ENCODE results near the gene AVP.

Gene AVP

GRCh38 chr20:3102575-3103368 is 18.2 kb upstream of the AVP start:
- Mint-ChIP-seq H3K27ac (peak overlapping the region; percentile 18), H3K4me1 (ENCODE audit: low read depth) (peaks cover 21% of the 10 kb centered on the region), H3K9me3 (no peaks in the 10 kb centered on the region), H3K27me3 (no peaks in the 10 kb centered on the region), H3K36me3 (ENCODE audit: low read depth) (peaks cover 3% of the 10 kb centered on the region), H3K4me3 (no peak overlapping the region)
- no peak for DNase-seq

DNA sequence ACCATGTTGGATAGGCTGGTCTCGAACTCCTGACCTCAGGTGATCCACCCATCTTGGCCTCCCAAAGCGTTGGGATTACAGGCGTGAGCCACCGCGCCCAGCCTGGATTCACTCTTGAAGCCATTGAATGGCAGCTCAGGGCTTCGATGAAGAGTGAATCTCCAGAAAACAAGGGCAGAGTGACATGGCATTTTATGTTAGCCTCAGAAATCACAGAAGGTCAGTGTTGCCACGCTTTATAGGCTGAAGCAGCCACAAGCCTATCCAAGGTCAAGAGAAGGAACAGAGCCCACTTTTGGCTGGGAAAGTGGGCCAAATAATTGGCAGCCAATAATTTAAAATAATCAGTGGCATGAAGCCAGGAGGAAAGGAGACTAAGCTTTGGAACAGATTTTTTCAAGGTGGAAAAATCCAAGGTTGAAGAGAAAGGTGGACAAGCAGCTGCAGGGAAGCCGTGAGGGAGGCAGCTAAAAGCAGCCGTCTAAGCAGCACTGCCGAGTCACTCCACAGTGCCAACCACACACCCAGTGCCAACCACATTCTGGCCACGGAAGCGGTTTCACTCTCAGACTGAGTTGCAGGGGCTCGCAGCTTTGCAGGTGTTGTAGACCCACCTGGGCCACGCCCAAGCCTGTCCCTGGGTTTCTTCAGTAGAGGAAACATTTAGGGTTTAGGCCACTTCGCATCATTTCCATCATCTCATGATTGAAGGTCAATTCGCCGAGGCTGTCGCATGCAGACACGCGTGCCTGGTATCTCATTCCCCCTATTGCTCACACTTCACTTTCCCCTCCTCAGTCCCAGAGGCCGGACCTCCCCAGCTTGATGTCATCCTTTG is 17.4 kb upstream of the AVP start:
- Mint-ChIP-seq H3K36me3 (ENCODE audit: low read depth) (peaks cover under 1% of the 10 kb centered on the region), H3K4me1 (ENCODE audit: low read depth) (peaks cover 21% of the 10 kb centered on the region), H3K4me3 (no peak overlapping the region), H3K27me3 (no peaks in the 10 kb centered on the region), H3K9me3 (no peaks in the 10 kb centered on the region), H3K27ac (peak overlapping the region; percentile 18)
- DNase-seq = peak; percentile 74

GRCh38 chr20:3101251-3101650 is 16.7 kb upstream of the AVP start:
- no peak overlapping the region for H3K27ac Mint-ChIP-seq
- H3K4me1 Mint-ChIP-seq (ENCODE audit: low read depth) = peaks cover 21% of the 10 kb centered on the region
- H3K36me3 Mint-ChIP-seq (ENCODE audit: low read depth) = no peaks in the 10 kb centered on the region

DNA sequence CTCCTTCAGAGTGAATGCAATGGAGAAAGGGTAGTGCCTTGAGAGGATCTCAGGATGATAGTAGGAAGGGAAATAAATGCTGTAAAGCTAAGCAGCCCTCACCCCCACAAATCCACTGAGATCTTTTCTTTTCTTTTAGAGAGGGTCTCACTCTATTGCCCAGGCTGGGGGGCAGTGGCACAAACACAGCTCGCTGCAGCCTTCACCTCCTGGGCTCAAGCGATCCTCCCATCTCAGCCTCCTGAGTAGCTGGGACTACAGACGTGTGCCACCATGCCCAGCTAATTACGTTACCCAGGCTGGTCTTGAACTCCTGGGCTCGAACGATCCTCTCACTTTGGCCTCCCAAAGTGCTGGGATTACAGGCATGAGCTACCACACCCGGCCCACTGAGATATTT is 16.0 kb upstream of the AVP start:
- H3K27me3 Mint-ChIP-seq = no peaks in the 10 kb centered on the region
- no peaks in the 10 kb centered on the region for H3K36me3 Mint-ChIP-seq (ENCODE audit: low read depth)
- H3K27ac Mint-ChIP-seq = no peak overlapping the region
- DNase-seq = no peak
- H3K9me3 Mint-ChIP-seq = no peaks in the 10 kb centered on the region
- H3K4me1 Mint-ChIP-seq (ENCODE audit: low read depth) = peaks cover 21% of the 10 kb centered on the region
- no peak overlapping the region for H3K4me3 Mint-ChIP-seq

More at GRCh38 chr20:3101251-3101650, 16.7 kb upstream of the AVP start:
- no peak overlapping the region for H3K4me3 Mint-ChIP-seq
- no peaks in the 10 kb centered on the region for H3K27me3 Mint-ChIP-seq
- no peak for DNase-seq
- no peaks in the 10 kb centered on the region for H3K9me3 Mint-ChIP-seq

GRCh38 chr20:3094848-3095629 is 10.5 kb upstream of the AVP start:
- no peak overlapping the region for H3K4me3 Mint-ChIP-seq
- peaks cover 12% of the 10 kb centered on the region for H3K27me3 Mint-ChIP-seq
- H3K4me1 Mint-ChIP-seq (ENCODE audit: low read depth) = peaks cover 22% of the 10 kb centered on the region
- DNase-seq = no peak
- H3K36me3 Mint-ChIP-seq (ENCODE audit: low read depth) = no peaks in the 10 kb centered on the region
- H3K9me3 Mint-ChIP-seq = no peaks in the 10 kb centered on the region
- no peak overlapping the region for H3K27ac Mint-ChIP-seq

GRCh38 chr20:3093861-3094361 is 9.4 kb upstream of the AVP start:
- peak; percentile 57 for DNase-seq
- Mint-ChIP-seq H3K36me3 (ENCODE audit: low read depth) (no peaks in the 10 kb centered on the region), H3K27ac (peak overlapping the region; percentile 72), H3K4me1 (ENCODE audit: low read depth) (peaks cover 23% of the 10 kb centered on the region), H3K27me3 (peaks cover 12% of the 10 kb centered on the region), H3K9me3 (no peaks in the 10 kb centered on the region), H3K4me3 (no peak overlapping the region)

DNA sequence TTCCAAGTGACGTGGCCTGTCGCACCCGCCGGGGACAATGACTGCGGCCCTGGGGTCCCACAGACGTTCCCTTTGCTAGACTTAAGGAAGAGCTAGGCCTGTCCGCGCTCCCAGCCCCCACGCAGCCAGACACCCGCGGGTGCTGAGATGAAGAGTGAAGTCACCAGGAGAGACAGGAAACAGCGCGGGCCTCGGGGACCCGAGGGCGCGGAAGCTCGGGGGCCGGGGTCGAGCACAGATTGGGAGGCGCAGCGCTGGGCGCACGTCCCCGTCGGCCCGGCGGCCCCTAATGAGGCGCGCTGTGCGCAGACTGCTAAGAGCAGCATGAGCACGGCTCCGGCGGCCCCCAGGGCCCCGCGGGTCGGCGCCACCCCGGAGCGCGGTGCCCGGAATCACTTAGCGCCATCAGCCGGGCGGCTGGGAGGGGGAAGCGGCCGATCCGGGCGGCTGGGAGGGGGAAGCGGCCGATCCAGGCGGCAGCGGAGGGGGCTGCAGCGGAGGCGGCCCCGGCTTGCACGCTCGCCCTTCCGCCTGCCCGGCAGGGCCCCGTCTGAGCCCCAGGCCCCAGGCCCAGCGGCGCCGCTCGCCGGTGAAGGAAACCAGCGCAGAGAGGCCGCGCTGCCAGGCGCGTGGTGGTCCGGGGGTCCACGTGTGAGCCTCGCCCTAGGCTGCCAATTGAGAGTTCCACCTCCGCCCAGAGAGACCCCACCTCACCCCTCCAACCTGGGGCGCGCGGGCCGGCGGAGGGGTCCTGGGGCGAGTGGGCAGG is 8.3 kb upstream of the AVP start:
- no peaks in the 10 kb centered on the region for H3K9me3 Mint-ChIP-seq
- peaks cover 12% of the 10 kb centered on the region for H3K27me3 Mint-ChIP-seq
- H3K27ac Mint-ChIP-seq = peak overlapping the region; percentile 90
- peaks cover 23% of the 10 kb centered on the region for H3K4me1 Mint-ChIP-seq (ENCODE audit: low read depth)
- peak; percentile 74 for DNase-seq
- peak overlapping the region; percentile 71 for H3K4me3 Mint-ChIP-seq
- no peaks in the 10 kb centered on the region for H3K36me3 Mint-ChIP-seq (ENCODE audit: low read depth)

DNA sequence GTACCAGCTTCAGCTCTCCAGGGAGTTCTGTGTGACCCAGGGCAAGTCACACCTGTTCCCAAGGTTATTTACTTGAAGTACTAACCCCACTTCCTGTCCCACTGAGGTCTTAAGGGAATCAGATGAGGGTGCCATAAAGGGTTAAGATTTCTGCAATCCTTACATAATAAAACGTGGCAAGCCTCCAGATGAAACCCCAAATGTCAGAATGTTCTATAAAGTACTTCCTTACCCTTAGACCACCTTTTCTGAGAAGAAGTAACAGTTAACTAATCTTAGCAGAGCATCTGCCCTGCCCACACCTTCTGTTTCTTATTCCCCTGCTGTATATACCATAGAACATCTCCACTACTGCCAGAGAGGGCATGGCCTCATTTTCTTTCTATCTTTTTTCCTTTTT is 6.0 kb upstream of the AVP start:
- no peak for DNase-seq
- Mint-ChIP-seq H3K27ac (no peak overlapping the region), H3K4me3 (no peak overlapping the region), H3K36me3 (ENCODE audit: low read depth) (no peaks in the 10 kb centered on the region), H3K9me3 (no peaks in the 10 kb centered on the region), H3K4me1 (ENCODE audit: low read depth) (peaks cover 23% of the 10 kb centered on the region), H3K27me3 (peaks cover 12% of the 10 kb centered on the region)

DNA sequence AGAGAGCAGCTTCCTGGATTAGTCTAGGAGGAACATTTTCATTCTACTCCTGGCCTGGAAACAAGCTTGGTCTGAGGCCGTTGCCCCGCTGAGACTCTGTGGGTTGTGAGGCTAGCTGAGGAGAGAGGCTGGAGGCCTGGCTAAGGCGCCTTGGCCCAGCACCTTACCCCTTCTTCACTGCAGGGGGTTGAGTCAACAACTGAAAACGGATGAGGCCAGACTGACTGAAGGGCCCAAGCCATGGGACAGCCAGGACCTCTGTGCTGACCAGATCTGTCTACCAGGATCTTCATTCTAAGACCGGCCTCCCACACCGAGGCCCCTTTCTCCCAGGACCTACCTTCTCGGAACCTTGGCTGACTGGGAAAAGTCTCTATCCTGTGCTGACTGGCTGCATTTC is 3.5 kb upstream of the AVP start:
- H3K27ac Mint-ChIP-seq = no peak overlapping the region
- H3K9me3 Mint-ChIP-seq = no peaks in the 10 kb centered on the region
- H3K4me1 Mint-ChIP-seq (ENCODE audit: low read depth) = peaks cover 17% of the 10 kb centered on the region
- H3K4me3 Mint-ChIP-seq = no peak overlapping the region
- peaks cover 31% of the 10 kb centered on the region for H3K27me3 Mint-ChIP-seq
- no peak for DNase-seq
- H3K36me3 Mint-ChIP-seq (ENCODE audit: low read depth) = no peaks in the 10 kb centered on the region

GRCh38 chr20:3085571-3086072 is 1.1 kb upstream of the AVP start:
- no peaks in the 10 kb centered on the region for H3K9me3 Mint-ChIP-seq
- H3K27ac Mint-ChIP-seq = no peak overlapping the region
- no peak overlapping the region for H3K4me3 Mint-ChIP-seq
- H3K4me1 Mint-ChIP-seq (ENCODE audit: low read depth) = peaks cover 13% of the 10 kb centered on the region
- DNase-seq = no peak
- H3K27me3 Mint-ChIP-seq = peaks cover 37% of the 10 kb centered on the region
- H3K36me3 Mint-ChIP-seq (ENCODE audit: low read depth) = no peaks in the 10 kb centered on the region

DNA sequence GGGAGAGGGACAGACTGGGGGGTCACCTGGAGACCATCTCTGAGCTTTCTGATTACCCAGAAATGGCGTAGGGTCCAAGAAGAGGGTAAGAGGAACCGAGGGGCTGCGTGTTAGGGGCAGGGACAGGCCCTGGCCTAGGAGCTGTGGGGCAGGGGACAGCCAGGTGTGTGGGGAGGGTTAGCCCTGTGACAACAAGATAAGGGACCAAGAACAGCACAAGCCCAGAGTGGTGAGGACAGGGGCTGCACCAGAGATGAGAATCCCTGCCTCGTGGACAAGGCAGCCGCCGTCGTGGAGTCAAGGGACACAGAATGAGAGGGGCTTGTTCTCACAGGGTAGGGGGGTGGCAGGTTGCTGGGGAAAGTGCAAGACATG is 449 bp upstream of the AVP start:
- Mint-ChIP-seq H3K27me3 (peaks cover 43% of the 10 kb centered on the region), H3K36me3 (ENCODE audit: low read depth) (no peaks in the 10 kb centered on the region), H3K4me3 (no peak overlapping the region), H3K9me3 (no peaks in the 10 kb centered on the region), H3K4me1 (ENCODE audit: low read depth) (peaks cover 9% of the 10 kb centered on the region), H3K27ac (no peak overlapping the region)
- DNase-seq = no peak

- peaks cover 9% of the 10 kb centered on the region for H3K4me1 Mint-ChIP-seq (ENCODE audit: low read depth)
- peaks cover 45% of the 10 kb centered on the region for H3K27me3 Mint-ChIP-seq
- H3K4me3 Mint-ChIP-seq = peak overlapping the region; percentile 41
- DNase-seq = no peak
- H3K9me3 Mint-ChIP-seq = no peaks in the 10 kb centered on the region
- no peaks in the 10 kb centered on the region for H3K36me3 Mint-ChIP-seq (ENCODE audit: low read depth)
- no peak overlapping the region for H3K27ac Mint-ChIP-seq
These were observed 1.3 kb downstream of the AVP start for GRCh38 chr20:3082955-3083952.
